OCI-LY1 (cell line): ENCODE results near the gene HOXA5.

ENCODE experiments used
- H2AFZ ChIP-seq: fragments of 200-600 bp; sonication (generic), shearing (Covaris generic); 2 replicates; pipeline ENCODE4 v1.6.0; 2014; ENCODE audit warnings: antibody characterized with exemption, mild to moderate bottlenecking, low read length
- H3F3A ChIP-seq: fragments of 200-600 bp; sonication (generic), shearing (Covaris generic); 2 replicates; pipeline ENCODE4 v1.6.0; 2014; ENCODE audit warnings: mild to moderate bottlenecking, antibody characterized with exemption, low read length, moderate library complexity; ENCODE audit not compliant: insufficient read depth
- H3K27ac ChIP-seq: fragments of 200-600 bp; sonication (generic); 2 replicates; pipeline ENCODE4 v1.5.1; 2014; ENCODE audit warnings: low read length, mixed run types, mild to moderate bottlenecking, low read depth; ENCODE audit not compliant: poor library complexity, severe bottlenecking
- H3K27me3 ChIP-seq: fragments of 200-600 bp; sonication (generic); 2 replicates; pipeline ENCODE4 v1.6.0; 2014; ENCODE audit warnings: antibody characterized with exemption, mild to moderate bottlenecking, low read length, moderate library complexity; ENCODE audit not compliant: insufficient read depth
- H3K36me3 ChIP-seq: fragments of 200-600 bp; sonication (generic); 2 replicates; pipeline ENCODE4 v1.6.1; 2014; ENCODE audit warnings: mild to moderate bottlenecking, antibody characterized with exemption, low read length, moderate library complexity, mixed read lengths; ENCODE audit not compliant: insufficient read depth
- H3K4me1 ChIP-seq: fragments of 200-600 bp; sonication (generic); 2 replicates; pipeline ENCODE4 v1.5.1; 2014; ENCODE audit warnings: mild to moderate bottlenecking, low read length, moderate library complexity; ENCODE audit not compliant: insufficient read depth, severe bottlenecking
- H3K4me2 ChIP-seq: fragments of 200-600 bp; sonication (generic), shearing (Covaris generic); 2 replicates; pipeline ENCODE4 v1.6.1; 2014; ENCODE audit warnings: low read length
- H3K4me3 ChIP-seq: fragments of 200-600 bp; sonication (generic); 2 replicates; pipeline ENCODE4 v1.5.1; 2014; ENCODE audit warnings: low read length, low read depth, mild to moderate bottlenecking, mixed read lengths; ENCODE audit not compliant: poor library complexity, severe bottlenecking
- H3K79me2 ChIP-seq: fragments of 200-600 bp; shearing (Covaris generic); 2 replicates; pipeline ENCODE4 v1.6.1; 2016; ENCODE audit warnings: mixed run types, low read length, mixed read lengths; ENCODE audit not compliant: insufficient read depth
- H3K9ac ChIP-seq: fragments of 200-600 bp; sonication (generic), shearing (Covaris generic); 2 replicates; pipeline ENCODE4 v1.6.1; 2014; ENCODE audit warnings: mild to moderate bottlenecking, low read length, mixed read lengths
- H3K9me2 ChIP-seq: fragments of 200-600 bp; sonication (generic), shearing (Covaris generic); 2 replicates; pipeline ENCODE4 v1.6.1; 2014; ENCODE audit warnings: low read depth, mild to moderate bottlenecking, low read length, mixed read lengths
- H3K9me3 ChIP-seq: fragments of 200-600 bp; shearing (Covaris generic); 2 replicates; pipeline ENCODE4 v1.6.1; 2014; ENCODE audit warnings: low read length, mixed read lengths
- H4K20me1 ChIP-seq: fragments of 200-600 bp; sonication (generic), shearing (Covaris generic); 2 replicates; pipeline ENCODE4 v1.6.0; 2016; ENCODE audit warnings: mild to moderate bottlenecking, low read length; ENCODE audit not compliant: insufficient read depth
- CTCF ChIP-seq: fragments of 200-600 bp; sonication (generic), shearing (Covaris generic); IDR thresholded peaks from 2 replicates; pipeline ENCODE4 v1.5.1; 2017; ENCODE audit warnings: mild to moderate bottlenecking, antibody characterized with exemption, low read length, moderate library complexity, mixed read lengths
- EZH2 ChIP-seq: fragments of 200-600 bp; sonication (generic), shearing (Covaris generic); IDR thresholded peaks from 2 replicates; pipeline ENCODE4 v1.8.0; 2017; ENCODE audit warnings: borderline replicate concordance, mixed run types, mild to moderate bottlenecking, antibody characterized with exemption, low read length, moderate library complexity, mixed read lengths

The HOXA5 gene

DNA sequence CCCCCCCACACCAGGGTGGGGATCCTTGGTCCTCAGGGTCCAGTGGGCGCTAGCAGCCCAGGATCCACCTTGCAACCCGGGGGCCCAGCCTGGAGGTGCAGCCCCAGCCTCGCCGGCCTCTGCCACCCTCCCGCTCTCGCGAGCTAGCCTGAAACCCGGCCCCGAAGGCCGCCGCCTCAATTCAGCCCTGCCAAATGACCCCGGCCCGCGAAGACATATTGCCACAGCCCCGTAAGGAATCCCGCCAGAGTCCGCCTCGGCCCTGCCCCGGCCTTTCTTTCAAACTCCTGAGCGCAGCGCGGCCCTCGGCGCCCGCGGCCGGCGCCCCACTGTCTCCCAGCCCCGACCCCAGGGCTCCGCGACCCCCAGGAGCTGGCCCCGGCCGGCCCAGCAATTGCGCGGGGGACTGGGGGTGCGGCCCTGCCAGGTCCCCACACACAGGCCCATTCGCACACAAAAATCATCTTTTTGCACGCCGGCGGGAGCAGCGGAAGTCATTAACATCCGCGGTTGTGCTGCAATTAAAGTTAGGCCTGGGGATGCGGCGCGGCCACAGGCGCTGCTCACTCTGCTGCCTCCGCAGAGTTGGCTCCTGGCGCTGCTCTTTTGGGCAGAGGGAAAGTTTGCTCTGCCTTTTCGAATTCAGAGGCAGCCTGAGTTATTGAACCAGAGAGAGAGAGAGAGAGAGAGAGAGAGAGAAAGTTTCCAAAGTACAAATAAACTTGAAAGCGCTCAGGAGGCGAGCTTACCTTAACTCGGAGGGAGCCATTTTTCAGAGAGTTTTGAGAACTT lies 4.0 kb downstream of the HOXA5 start:
- no peaks in the 10 kb centered on the region for H3K9me3 ChIP-seq
- H3K4me3 ChIP-seq, result no peak overlapping the region
- H3K27me3 ChIP-seq, result no peaks in the 10 kb centered on the region
- no peaks in the 10 kb centered on the region for H3K9me2 ChIP-seq
- H3F3A ChIP-seq, result no peaks in the 10 kb centered on the region
- peaks cover 17% of the 10 kb centered on the region for H3K4me1 ChIP-seq
- H3K27ac ChIP-seq, result no peak overlapping the region
- TF ChIP-seq EZH2 (no peak), CTCF (no peak)
- H3K79me2 ChIP-seq, result no peaks in the 10 kb centered on the region
- no peaks in the 10 kb centered on the region for H3K36me3 ChIP-seq
- H3K4me2 ChIP-seq, result no peak overlapping the region
- no peaks in the 10 kb centered on the region for H4K20me1 ChIP-seq
- H2AFZ ChIP-seq, result no peak overlapping the region
- H3K9ac ChIP-seq, result no peak overlapping the region

GRCh38 chr7:27138985-27139333 lies 4.5 kb downstream of the HOXA5 start:
- Histone ChIP-seq H3K79me2 (no peaks in the 10 kb centered on the region), H3K9me2 (no peaks in the 10 kb centered on the region), H3K27ac (no peak overlapping the region), H3K9me3 (no peaks in the 10 kb centered on the region), H2AFZ (no peak overlapping the region), H3K4me2 (no peak overlapping the region), H3K36me3 (no peaks in the 10 kb centered on the region), H3K27me3 (no peaks in the 10 kb centered on the region), H3K4me1 (peaks cover 11% of the 10 kb centered on the region), H3K9ac (no peak overlapping the region), H3F3A (no peaks in the 10 kb centered on the region), H3K4me3 (no peak overlapping the region), H4K20me1 (no peaks in the 10 kb centered on the region)
- TF ChIP-seq EZH2 (no peak), CTCF (no peak)

DNA sequence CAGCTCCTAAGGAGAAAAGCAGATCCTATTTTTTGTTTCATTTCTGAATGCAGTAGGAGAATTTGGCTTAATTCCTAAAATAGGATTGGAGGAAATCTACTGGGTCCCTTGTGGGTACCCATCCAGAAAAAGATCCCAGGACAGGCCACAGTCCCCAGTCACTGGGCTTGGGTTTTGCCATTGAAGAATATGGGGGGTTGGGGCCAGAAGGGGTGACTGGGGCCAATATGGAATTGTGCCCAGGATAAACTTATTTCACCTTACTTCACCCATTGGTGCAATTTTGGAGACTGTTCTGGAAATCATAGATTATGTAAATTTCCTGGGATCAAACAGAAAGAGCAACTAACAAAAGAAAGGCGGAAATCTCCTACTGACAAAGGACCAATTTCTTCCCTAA lies 5.0 kb downstream of the HOXA5 start:
- H3K9me2 ChIP-seq, result no peaks in the 10 kb centered on the region
- no peaks in the 10 kb centered on the region for H3F3A ChIP-seq
- no peak overlapping the region for H3K27ac ChIP-seq
- H3K36me3 ChIP-seq, result no peaks in the 10 kb centered on the region
- no peaks in the 10 kb centered on the region for H3K9me3 ChIP-seq
- no peak overlapping the region for H3K4me3 ChIP-seq
- no peaks in the 10 kb centered on the region for H3K27me3 ChIP-seq
- H2AFZ ChIP-seq, result no peak overlapping the region
- no peaks in the 10 kb centered on the region for H4K20me1 ChIP-seq
- H3K9ac ChIP-seq, result no peak overlapping the region
- H3K4me1 ChIP-seq, result peaks cover 9% of the 10 kb centered on the region
- no peaks in the 10 kb centered on the region for H3K79me2 ChIP-seq
- no peak overlapping the region for H3K4me2 ChIP-seq
- no peak for TF ChIP-seq CTCF
